ENCODE measurements around the gene GRAMD2A. TPM values are rescaled to one million over a fixed set of nuclear protein-coding genes. Genes with fewer than 3 reads are reported as not detected.

The GRAMD2A gene
- total RNA-seq, 1 experiment from 2014 or later: 1.2 TPM

- Mint-ChIP-seq H3K4me1 (ENCODE audit: low read depth, unreplicated experiment) (peaks cover 10% of the 10 kb centered on the region), H3K4me3 (ENCODE audit: unreplicated experiment) (peak overlapping the region; percentile 97), H3K36me3 (ENCODE audit: insufficient read depth, unreplicated experiment) (peaks cover 87% of the 10 kb centered on the region), H3K27ac (ENCODE audit: unreplicated experiment) (peak overlapping the region; percentile 92), H3K27me3 (ENCODE audit: insufficient read depth, unreplicated experiment) (no peaks in the 10 kb centered on the region), H3K9me3 (ENCODE audit: unreplicated experiment) (no peaks in the 10 kb centered on the region)
- H3K4me1 ChIP-seq: peaks cover 28% of the 10 kb centered on the region
- no peaks in the 10 kb centered on the region for H3K9me3 ChIP-seq
- ChIA-PET POLR2A (no interaction called here), CTCF (interaction anchor here (1.6 to 1.7 kb wide), 2 partner anchors 12 to 28 kb away, joined by 6 to 8 read pairs; no protein-coding TSS in a partner anchor)
- DNase-seq: no peak
- no peak for TF ChIP-seq CTCF (IDR thresholded peaks at IDR 0.05; ENCODE audit: insufficient read depth in 1 of 2, low read depth in 1 of 2, low read length in 1 of 2, severe bottlenecking in 1 of 2, unreplicated experiment in 1 of 2)
- BruUV-seq (replicated peaks): no TSS peak
- no peaks in the 10 kb centered on the region for H3K27me3 ChIP-seq (replicated peaks; ENCODE audit: control insufficient read depth, insufficient read depth, low read length)
- intact Hi-C loops (cut with micrococcal nuclease; ENCODE audit: unreplicated experiment): loop anchor here (2.0 kb wide), 1 partner anchor 17 kb away; no protein-coding TSS in a partner anchor
- peaks cover 2% of the 10 kb centered on the region; the same call in 1 of the 2 replicates for H3K36me3 ChIP-seq (ENCODE audit: control insufficient read depth, insufficient read depth, low read length)
- no peak overlapping the region for H3K4me3 ChIP-seq (ENCODE audit: low read depth, low read length)
Observed at GRCh38 chr15:72227720-72228119, 30.1 kb upstream of the GRAMD2A start.

GRCh38 chr15:72227192-72227586 lies 29.6 kb upstream of the GRAMD2A start:
- no peak for TF ChIP-seq CTCF (IDR thresholded peaks at IDR 0.05; ENCODE audit: insufficient read depth in 1 of 2, low read depth in 1 of 2, low read length in 1 of 2, severe bottlenecking in 1 of 2, unreplicated experiment in 1 of 2)
- H3K9me3 ChIP-seq: no peaks in the 10 kb centered on the region
- Mint-ChIP-seq H3K4me1 (ENCODE audit: low read depth, unreplicated experiment) (peaks cover 14% of the 10 kb centered on the region), H3K27me3 (ENCODE audit: insufficient read depth, unreplicated experiment) (no peaks in the 10 kb centered on the region), H3K9me3 (ENCODE audit: unreplicated experiment) (no peaks in the 10 kb centered on the region), H3K4me3 (ENCODE audit: unreplicated experiment) (peak overlapping the region; percentile 7), H3K27ac (ENCODE audit: unreplicated experiment) (no peak overlapping the region), H3K36me3 (ENCODE audit: insufficient read depth, unreplicated experiment) (peaks cover 89% of the 10 kb centered on the region)
- POLR2A ChIA-PET: interaction anchor here (1.4 kb wide), 1 partner anchor 10 kb away, joined by 4 read pairs; no protein-coding TSS in a partner anchor
- DNase-seq: no peak
- BruUV-seq (replicated peaks): no TSS peak
- H3K4me3 ChIP-seq (ENCODE audit: low read depth, low read length): no peak overlapping the region
- CTCF ChIA-PET: interaction anchor here (1.0 to 1.7 kb wide), 5 partner anchors 12 to 58 kb away, joined by 3 to 8 read pairs (median 6); no protein-coding TSS in a partner anchor
- intact Hi-C loops (cut with micrococcal nuclease; ENCODE audit: unreplicated experiment): no loop called here
- H3K27me3 ChIP-seq (replicated peaks; ENCODE audit: control insufficient read depth, insufficient read depth, low read length): no peaks in the 10 kb centered on the region
- peaks cover 3% of the 10 kb centered on the region; the same call in 1 of the 2 replicates for H3K36me3 ChIP-seq (ENCODE audit: control insufficient read depth, insufficient read depth, low read length)
- peaks cover 23% of the 10 kb centered on the region for H3K4me1 ChIP-seq

GRCh38 chr15:72223278-72223677 lies 25.7 kb upstream of the GRAMD2A start:
- ChIA-PET POLR2A (no interaction called here), CTCF (no interaction called here)
- H3K4me1 ChIP-seq: peaks cover 21% of the 10 kb centered on the region
- H3K9me3 ChIP-seq: no peaks in the 10 kb centered on the region
- no peak overlapping the region for H3K4me3 Mint-ChIP-seq (ENCODE audit: unreplicated experiment)
- no peaks in the 10 kb centered on the region for H3K27me3 ChIP-seq (replicated peaks; ENCODE audit: control insufficient read depth, insufficient read depth, low read length)
- no peaks in the 10 kb centered on the region for H3K9me3 Mint-ChIP-seq (ENCODE audit: unreplicated experiment)
- H3K4me3 ChIP-seq (ENCODE audit: low read depth, low read length): no peak overlapping the region
- H3K36me3 ChIP-seq (ENCODE audit: control insufficient read depth, insufficient read depth, low read length): peaks cover 6% of the 10 kb centered on the region
- BruUV-seq (replicated peaks): no TSS peak
- DNase-seq: no peak
- H3K27me3 Mint-ChIP-seq (ENCODE audit: insufficient read depth, unreplicated experiment): no peaks in the 10 kb centered on the region
- TF ChIP-seq CTCF (IDR thresholded peaks at IDR 0.05; ENCODE audit: insufficient read depth in 1 of 2, low read depth in 1 of 2, low read length in 1 of 2, severe bottlenecking in 1 of 2, unreplicated experiment in 1 of 2): no peak
- no peak overlapping the region for H3K27ac Mint-ChIP-seq (ENCODE audit: unreplicated experiment)
- peaks cover 90% of the 10 kb centered on the region for H3K36me3 Mint-ChIP-seq (ENCODE audit: insufficient read depth, unreplicated experiment)
- intact Hi-C loops (cut with micrococcal nuclease; ENCODE audit: unreplicated experiment): no loop called here
- H3K4me1 Mint-ChIP-seq (ENCODE audit: low read depth, unreplicated experiment): peaks cover 17% of the 10 kb centered on the region
